ENCODE measurements around the gene EMILIN3.

GRCh38 chr20:41415191-41415590 is 48.6 kb upstream of the EMILIN3 start:
- no peak for TF ChIP-seq POLR2A (IDR thresholded peaks at IDR 0.05; ENCODE audit: low read length)
- no peak for TF ChIP-seq GATA1 (IDR thresholded peaks at IDR 0.05; ENCODE audit: low read depth, low read length)

Measured in erythroblast (primary cell).